GM12874 (cell line): ENCODE measurements around the gene CXCL12.

Experiments
- TF ChIP-seq, protein P1 (sequence below): IDR thresholded peaks from 2 replicates; pipeline ENCODE4 v1.5.1; 2011; ENCODE audit warnings: low read depth, mild to moderate bottlenecking, control low read depth, low read length, moderate library complexity; ENCODE audit not compliant: insufficient read depth

The CXCL12 gene

DNA sequence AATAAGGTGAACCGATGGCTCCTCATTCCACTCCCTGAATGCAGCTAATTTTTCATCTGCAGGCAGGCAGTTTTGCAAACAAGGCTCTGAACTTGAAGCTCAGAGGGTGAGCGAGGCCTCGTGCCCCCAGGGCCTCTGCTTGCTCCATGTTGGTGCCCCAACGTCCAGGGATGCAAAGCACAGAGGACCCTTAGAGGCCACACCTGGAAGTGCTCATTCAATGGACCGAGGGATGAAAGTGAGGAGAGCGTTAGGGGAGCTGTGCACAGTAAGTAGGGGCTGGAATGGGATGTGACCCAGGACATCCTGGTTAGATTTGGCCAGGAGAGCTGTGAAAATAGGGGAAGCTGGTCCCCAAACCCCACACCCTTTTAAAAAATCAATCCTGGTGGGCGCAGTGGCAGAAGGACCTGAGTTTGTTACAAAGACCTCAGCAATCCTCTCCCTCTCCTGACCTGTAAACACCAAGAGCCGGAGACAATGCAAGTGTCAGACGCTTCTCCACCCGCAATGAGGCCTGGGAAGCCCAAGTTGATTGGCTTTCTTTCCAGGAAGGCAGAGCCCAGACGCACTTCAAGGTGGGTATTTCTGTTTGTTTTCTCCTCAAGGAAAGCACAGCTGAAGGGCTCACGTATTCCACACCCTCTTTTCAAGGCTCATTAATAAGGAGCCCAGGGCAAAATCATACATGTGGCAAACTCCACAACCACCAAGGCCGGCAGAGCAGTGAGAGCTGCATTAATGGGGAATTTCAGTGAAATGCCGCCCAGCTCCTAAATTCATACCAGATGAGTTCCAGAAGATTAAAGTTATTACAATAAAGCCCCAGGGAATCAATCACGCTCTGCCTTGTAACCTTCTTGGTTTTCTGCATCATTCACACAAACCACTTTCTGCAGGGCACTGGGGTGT, 14.1 kb upstream of the CXCL12 start:
- TF ChIP-seq, protein P1, sequence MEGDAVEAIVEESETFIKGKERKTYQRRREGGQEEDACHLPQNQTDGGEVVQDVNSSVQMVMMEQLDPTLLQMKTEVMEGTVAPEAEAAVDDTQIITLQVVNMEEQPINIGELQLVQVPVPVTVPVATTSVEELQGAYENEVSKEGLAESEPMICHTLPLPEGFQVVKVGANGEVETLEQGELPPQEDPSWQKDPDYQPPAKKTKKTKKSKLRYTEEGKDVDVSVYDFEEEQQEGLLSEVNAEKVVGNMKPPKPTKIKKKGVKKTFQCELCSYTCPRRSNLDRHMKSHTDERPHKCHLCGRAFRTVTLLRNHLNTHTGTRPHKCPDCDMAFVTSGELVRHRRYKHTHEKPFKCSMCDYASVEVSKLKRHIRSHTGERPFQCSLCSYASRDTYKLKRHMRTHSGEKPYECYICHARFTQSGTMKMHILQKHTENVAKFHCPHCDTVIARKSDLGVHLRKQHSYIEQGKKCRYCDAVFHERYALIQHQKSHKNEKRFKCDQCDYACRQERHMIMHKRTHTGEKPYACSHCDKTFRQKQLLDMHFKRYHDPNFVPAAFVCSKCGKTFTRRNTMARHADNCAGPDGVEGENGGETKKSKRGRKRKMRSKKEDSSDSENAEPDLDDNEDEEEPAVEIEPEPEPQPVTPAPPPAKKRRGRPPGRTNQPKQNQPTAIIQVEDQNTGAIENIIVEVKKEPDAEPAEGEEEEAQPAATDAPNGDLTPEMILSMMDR: no peak

DNA sequence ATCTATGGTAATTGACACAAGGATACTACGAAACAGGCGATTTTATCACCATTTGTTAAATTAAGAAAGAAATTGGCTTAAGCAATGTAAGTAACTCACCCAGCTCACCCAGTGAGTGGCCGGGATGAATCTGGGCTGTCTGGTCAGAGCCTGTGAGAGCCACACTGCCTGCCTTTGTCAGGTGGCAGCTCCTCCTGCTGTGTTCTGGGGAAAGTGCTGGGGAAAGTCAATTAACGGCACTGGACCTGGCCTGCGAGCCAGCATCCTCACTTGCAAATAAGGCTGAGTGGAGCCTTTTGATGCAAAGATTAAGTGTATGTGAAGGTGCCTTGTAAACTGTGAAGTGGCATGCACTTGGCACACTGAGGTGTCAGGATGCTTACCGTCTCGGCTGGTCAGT, 13.4 kb upstream of the CXCL12 start:
- TF ChIP-seq, protein P1: no peak

DNA sequence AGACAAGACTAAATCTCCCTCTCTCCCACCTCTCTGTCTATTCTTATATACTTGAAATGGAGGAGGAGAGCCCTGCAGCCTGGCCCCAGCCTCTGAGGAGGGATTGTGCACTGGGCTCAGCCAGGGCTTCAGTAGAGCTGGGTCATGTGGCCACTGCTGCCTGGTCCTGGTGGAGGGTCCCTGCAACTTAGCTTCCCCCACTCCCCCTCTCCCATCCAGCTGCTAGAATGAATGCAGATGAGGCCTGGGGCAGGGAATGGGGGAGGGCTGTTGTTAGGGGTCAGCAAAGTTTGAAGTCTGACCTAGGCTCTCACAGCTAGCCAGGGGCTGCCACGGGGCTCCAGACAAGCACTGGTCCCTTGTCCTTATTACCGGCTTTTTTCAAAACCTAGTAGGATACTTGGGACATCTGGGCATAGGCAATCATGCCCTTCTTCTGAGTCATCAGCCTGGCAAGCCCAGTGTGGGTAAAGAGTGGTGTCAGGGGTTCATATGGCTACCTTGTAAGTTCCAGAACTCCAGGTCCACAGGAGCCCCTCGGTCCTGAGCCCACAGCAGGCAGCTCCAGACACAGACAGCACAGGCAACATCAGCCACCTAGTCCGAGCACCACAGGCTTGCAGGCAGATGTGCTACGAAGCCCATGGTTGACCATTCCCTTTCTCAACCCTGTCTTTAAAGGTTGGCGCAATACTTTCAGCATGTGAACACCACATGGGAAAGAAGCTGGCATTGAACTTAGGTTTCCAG, 12.8 kb upstream of the CXCL12 start:
- TF ChIP-seq, protein P1: no peak

DNA sequence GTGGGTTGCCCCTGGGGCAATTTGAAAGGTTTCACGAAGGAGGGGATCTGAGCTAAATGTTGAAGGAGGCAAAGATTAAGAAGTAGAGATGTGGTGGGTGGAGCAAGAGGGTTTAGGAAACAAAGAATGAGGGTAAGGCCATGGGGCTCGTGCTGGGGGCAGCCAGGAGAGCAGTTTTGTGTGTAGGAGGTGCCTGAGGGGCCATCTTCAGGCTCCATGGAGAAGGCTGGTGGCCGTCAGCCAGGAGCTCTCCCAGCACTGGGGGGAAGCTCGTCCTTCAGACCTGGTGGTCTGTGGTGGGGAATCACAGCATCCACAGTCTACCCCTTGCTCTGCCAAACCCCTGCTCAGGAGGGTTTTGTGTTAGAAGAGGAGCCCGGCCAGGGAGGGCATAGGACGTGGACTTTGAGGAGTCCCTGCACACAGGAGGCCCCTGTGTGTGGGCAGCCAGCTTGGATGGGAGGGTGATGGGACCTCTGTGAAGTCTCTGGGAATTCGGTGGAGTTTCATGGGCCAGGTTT, 11.8 kb upstream of the CXCL12 start:
- TF ChIP-seq, protein P1: no peak

DNA sequence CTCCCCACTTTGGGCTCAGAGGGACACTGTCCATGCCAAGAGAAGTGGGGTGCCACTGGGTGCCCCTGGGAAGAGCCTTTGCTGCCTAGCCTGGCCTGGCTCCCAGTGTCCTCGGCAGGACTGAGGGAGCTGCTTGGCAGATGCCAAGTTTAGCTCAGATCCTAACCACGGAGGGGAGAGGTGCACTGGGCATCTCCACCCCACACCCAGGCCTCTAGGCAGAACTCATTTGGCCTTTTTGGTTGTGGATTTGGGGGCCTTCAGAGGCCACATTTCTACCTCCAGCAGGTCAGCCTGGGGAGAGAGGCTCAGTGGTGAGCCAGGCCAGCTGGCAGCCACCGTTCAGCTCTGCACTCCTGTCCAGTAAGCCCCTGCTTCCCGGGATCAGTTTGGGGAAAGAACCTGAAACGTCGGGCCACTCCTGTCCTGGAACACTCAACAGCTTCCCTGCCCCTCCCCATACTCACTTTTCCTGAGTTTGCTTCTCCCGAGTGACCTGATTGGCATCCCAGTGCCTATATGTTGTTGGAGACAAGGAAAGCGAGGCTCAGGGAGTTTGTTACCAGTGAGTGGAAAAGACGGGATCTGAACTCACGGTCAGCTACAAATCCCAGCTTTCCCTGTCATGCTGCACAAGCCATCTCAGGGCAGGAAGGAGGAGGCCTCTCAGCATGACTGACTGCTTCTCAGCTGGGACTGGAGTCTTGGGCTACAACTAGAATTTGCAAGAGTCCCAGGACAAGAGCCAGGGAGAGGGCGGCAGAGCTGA, 11.2 kb upstream of the CXCL12 start:
- TF ChIP-seq, protein P1: no peak

DNA sequence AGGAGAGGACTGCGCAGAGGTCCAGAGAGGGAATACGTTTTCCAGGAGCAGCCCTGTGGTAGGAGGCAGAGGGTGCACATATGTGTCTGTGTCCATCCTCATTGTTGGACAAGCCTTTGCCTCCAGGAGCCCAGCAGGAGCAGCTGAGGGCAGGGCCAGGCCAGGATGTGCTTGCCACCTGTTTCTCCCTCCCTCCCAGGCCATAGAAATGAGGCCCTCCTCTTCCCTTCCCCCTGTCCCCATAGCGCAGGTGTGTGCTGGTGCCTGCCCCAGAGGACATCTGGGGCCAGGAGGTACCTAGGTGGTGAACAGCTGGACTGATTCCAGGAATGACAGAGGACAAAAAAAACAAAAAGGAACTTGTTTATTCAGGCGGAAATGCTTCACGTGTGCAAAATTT, 10.5 kb upstream of the CXCL12 start:
- TF ChIP-seq, protein P1: no peak
